Brain microvascular endothelial cell (primary cell): Measurements from ENCODE around the gene FOXA3.
A peak's percentile ranks its signal among the peaks of the same experiment; 100 is the strongest.

Experiments
- DNase-seq: peaks from one replicate; pipeline ENCODE4 v3.0.0-alpha.2; 2020
- H3K27ac ChIP-seq: fragments of 250-450 bp; sonication (Bioruptor Pico); 2 replicates; pipeline ENCODE4 v1.5.1; 2020; ENCODE audit warnings: mild to moderate bottlenecking, moderate library complexity
- H3K27me3 ChIP-seq: fragments of 250-450 bp; sonication (Bioruptor Pico); replicated peaks from 2 replicates; pipeline ENCODE4 v1.5.1; 2020; ENCODE audit warnings: mild to moderate bottlenecking
- H3K36me3 ChIP-seq: fragments of 250-450 bp; sonication (Bioruptor Pico); replicated peaks from 2 replicates; pipeline ENCODE4 v1.5.1; 2020; ENCODE audit warnings: mild to moderate bottlenecking
- H3K4me3 ChIP-seq: 2 replicates; pipeline ENCODE4 v1.5.1; 2011; ENCODE audit warnings: low read depth, mild to moderate bottlenecking, control low read depth, low read length, moderate library complexity
- in situ Hi-C: cut with HindIII; loops from 2 replicates; pipeline ENCODE4 v1.10.0; 2017; ENCODE audit warnings: low sequenced_read_pairs, low pct_ligation_motif_present
- TF ChIP-seq, protein P1 (sequence below): IDR thresholded peaks from 2 replicates; pipeline ENCODE4 v1.5.1; 2011; ENCODE audit warnings: low read depth, mild to moderate bottlenecking, moderate library complexity, low read length, control low read depth, inconsistent platforms; ENCODE audit errors: missing control alignments

Gene FOXA3

GRCh38 chr19:45817725-45818301 lies 46.3 kb upstream of the FOXA3 start:
- Histone ChIP-seq H3K36me3 (peaks cover 17% of the 10 kb centered on the region), H3K4me3 (no peak overlapping the region), H3K27ac (no peak overlapping the region), H3K27me3 (no peaks in the 10 kb centered on the region)
- in situ Hi-C loops = no loop called here
- TF ChIP-seq, protein P1, sequence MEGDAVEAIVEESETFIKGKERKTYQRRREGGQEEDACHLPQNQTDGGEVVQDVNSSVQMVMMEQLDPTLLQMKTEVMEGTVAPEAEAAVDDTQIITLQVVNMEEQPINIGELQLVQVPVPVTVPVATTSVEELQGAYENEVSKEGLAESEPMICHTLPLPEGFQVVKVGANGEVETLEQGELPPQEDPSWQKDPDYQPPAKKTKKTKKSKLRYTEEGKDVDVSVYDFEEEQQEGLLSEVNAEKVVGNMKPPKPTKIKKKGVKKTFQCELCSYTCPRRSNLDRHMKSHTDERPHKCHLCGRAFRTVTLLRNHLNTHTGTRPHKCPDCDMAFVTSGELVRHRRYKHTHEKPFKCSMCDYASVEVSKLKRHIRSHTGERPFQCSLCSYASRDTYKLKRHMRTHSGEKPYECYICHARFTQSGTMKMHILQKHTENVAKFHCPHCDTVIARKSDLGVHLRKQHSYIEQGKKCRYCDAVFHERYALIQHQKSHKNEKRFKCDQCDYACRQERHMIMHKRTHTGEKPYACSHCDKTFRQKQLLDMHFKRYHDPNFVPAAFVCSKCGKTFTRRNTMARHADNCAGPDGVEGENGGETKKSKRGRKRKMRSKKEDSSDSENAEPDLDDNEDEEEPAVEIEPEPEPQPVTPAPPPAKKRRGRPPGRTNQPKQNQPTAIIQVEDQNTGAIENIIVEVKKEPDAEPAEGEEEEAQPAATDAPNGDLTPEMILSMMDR = no peak
- DNase-seq = no peak

DNA sequence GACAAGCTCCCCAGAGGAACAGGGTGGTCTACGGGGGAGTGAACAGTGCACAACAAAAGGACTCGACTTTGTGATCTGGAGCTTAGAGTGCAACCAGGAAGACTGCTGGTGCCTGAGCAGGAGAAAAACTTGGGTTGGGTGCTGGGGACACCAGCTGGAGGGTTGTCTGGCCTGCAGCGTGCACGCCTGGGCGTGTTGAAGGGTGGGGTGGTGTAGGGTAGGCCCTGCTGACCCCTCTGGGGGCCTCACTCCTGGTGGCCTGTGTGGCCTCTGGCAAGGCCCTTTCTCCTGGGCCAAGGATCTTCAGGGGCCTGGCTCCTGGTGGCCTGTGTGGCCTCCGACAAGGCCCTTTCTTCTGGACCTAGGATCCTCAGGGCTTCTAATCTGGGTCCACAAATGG lies 44.4 kb upstream of the FOXA3 start:
- no peaks in the 10 kb centered on the region for H3K27me3 ChIP-seq
- DNase-seq = no peak
- H3K36me3 ChIP-seq = peaks cover 31% of the 10 kb centered on the region
- TF ChIP-seq, protein P1 = no peak
- H3K27ac ChIP-seq = no peak overlapping the region
- in situ Hi-C loops = no loop called here
- no peak overlapping the region for H3K4me3 ChIP-seq

- no peak for DNase-seq
- TF ChIP-seq, protein P1 = peak; percentile 10
- peaks cover 38% of the 10 kb centered on the region for H3K36me3 ChIP-seq
- no peak overlapping the region for H3K4me3 ChIP-seq
- H3K27ac ChIP-seq = no peak overlapping the region
- H3K27me3 ChIP-seq = no peaks in the 10 kb centered on the region
- in situ Hi-C loops = no loop called here
Observed at GRCh38 chr19:45820413-45821102, 43.6 kb upstream of the FOXA3 start.

DNA sequence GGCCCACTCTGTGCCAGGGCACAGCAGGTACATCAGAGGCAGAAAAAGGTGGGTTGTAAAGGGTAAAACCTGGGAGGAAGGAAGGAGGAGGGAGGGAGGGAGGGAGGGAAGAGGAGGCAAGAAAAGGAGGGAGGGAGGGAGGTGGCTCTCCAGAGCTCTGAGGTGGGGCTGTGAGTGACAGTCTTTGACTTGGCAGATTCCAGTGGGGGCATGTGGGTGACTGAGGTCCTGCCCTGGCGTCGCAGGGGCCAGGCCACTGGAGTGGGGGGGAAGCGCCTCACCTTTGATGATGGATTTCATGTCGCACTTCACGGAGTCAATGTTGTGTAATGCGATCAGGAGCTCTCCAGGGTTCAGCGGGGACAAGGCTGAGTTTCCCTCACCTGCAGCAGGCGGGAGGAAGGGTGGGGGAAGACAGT lies 43.0 kb upstream of the FOXA3 start:
- DNase-seq = no peak
- TF ChIP-seq, protein P1 = no peak
- Histone ChIP-seq H3K4me3 (no peak overlapping the region), H3K36me3 (peaks cover 39% of the 10 kb centered on the region), H3K27me3 (no peaks in the 10 kb centered on the region), H3K27ac (no peak overlapping the region)
- in situ Hi-C loops = no loop called here

DNA sequence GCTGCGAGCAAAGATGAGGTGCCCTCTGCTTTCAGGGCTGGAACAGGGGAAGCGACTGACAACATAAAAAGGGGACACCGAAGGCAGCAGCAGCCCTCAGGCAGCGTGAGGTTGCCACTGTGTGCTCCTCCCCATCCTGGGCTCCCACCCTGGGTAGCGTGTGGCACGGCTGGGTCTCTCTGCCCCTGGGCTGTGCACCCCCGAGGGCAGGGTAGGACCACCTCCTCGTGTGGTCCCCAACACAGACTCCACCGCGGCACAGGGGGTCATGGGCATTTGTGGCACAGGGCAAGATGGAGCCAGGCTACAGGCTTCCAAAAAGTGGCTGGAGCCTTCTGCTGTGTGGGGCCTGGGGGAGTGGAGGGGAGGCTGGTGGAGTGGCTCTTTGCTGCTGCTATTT lies 42.6 kb upstream of the FOXA3 start:
- Histone ChIP-seq H3K27ac (no peak overlapping the region), H3K4me3 (no peak overlapping the region), H3K27me3 (no peaks in the 10 kb centered on the region), H3K36me3 (peaks cover 39% of the 10 kb centered on the region)
- in situ Hi-C loops = no loop called here
- TF ChIP-seq, protein P1 = no peak
- DNase-seq = no peak

- TF ChIP-seq, protein P1 = no peak
- no peak overlapping the region for H3K27ac ChIP-seq
- in situ Hi-C loops = no loop called here
- DNase-seq = no peak
- H3K4me3 ChIP-seq = no peak overlapping the region
- peaks cover 47% of the 10 kb centered on the region for H3K36me3 ChIP-seq
- H3K27me3 ChIP-seq = no peaks in the 10 kb centered on the region
Observed at GRCh38 chr19:45822716-45823115, 41.4 kb upstream of the FOXA3 start.
